ENCODE measurements around the gene GPHB5.
"Not testable (repeated sequence)": the region's sequence is repeated elsewhere in the genome, so short reads cannot be mapped to it uniquely, and the experiment has no call there.

The GPHB5 gene

DNA sequence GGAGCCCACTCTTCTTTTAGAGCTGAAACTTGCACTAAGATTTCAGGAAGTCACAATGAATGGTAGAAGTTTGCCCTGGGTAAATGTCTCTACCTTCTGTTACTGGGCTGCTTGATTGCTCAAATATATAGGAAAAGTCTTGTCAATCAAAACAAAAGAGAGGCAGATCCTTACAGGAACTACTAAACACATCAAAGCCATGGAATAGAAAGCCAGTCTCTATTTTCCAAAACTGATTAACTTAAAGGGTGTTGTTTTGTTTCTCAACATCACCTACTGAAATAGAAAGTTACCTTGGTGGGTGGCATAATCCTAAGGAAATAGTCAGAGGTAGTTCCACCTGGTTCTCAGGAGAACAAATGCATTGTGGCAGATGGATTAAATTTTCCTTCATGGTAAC lies at the start of gene GPHB5:
Gene GPHB5 (minus strand): TSS at position 101 of the 400 bp plus-strand sequence. CDS start 1,086 bp downstream, outside the sequence.
- no peak for DNase-seq (ENCODE audit: low read depth, low spot score)

- DNase-seq (ENCODE audit: low read depth, low spot score) = no peak
Measured at GRCh38 chr14:63367742-63368364, 49.1 kb upstream of the GPHB5 start.

GRCh38 chr14:63362389-63362819 lies 43.7 kb upstream of the GPHB5 start:
- DNase-seq (ENCODE audit: low read depth, low spot score) = no peak

DNA sequence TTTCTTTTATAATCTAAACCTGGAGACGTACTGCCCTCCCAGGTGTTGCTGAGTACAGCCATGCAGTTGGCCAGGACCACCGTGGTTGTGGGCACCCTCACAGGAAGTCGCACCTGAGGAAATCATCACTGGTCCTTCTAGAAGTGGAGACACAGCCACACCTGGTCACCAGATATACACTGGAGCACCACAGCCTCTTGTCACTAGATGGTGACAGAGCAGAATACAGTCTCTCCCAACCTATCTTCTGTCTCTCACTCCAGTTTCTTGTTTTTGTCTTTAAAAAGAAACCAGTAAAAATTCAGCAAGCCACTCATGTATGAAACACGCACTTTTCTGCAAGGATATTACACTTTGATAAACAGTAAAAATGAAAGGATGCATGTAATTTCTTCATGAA lies 43.1 kb upstream of the GPHB5 start:
- no peak for DNase-seq (ENCODE audit: low read depth, low spot score)

DNA sequence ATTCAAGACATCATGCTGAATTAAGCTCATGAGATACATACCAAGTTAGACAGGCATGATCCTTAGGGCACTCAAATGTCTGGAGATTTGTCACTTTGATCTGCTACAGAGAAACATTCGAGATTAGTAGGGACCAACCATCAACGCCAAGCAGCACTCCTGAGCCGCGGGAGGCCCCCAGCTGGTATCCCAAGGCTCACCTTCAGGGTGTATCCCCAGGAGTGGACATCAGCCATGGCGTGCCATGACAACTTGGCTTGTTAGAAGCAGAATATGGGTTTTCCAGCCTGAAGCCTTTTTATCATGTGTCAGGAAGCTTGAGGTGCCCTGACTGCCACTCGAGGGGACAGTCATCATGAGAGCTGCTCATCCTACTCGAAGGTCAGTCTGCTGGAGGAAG lies 39.1 kb upstream of the GPHB5 start:
- DNase-seq (ENCODE audit: low read depth, low spot score) = no peak

DNA sequence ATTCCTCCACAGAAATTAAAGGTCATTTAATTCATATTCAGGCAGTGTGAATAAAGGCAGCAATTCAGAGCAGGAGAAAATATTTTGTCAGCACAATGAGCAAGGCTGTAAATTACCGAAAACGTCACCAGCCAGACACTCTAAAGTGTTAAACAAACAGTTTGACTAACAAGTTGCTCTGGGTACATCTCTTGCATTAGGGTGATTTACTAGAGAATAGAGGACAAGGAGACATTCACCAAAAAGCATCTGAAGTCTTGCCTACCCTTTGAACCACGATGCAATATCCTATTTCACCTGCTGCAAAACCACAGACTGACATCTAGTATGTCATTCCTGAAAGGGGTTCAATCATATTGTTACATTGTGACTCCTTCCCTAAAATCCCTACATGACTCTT lies 27.1 kb upstream of the GPHB5 start:
- DNase-seq (ENCODE audit: low read depth, low spot score) = no peak

DNA sequence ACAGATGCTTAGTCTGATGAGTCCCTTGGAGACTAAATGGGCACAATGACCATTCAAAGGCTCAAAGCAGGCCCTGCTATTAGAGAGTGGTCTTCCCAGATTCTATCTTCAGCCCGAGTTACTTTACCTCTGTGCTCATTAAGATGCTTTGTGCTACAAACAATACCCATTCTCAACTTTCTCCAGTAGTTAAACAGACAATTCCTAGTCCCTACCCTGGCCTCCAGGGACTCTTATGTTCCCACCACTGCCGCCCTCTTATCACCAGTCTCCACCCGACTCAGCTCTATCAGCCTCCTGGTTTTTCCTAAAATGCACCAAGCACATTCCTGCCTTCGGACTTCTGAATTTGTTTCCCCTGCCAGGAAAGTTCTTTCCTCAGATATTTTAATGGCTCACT lies 25.6 kb upstream of the GPHB5 start:
- DNase-seq (ENCODE audit: low read depth, low spot score) = no peak

GRCh38 chr14:63343878-63344277 lies 25.1 kb upstream of the GPHB5 start:
- no peak for DNase-seq (ENCODE audit: low read depth, low spot score)

DNA sequence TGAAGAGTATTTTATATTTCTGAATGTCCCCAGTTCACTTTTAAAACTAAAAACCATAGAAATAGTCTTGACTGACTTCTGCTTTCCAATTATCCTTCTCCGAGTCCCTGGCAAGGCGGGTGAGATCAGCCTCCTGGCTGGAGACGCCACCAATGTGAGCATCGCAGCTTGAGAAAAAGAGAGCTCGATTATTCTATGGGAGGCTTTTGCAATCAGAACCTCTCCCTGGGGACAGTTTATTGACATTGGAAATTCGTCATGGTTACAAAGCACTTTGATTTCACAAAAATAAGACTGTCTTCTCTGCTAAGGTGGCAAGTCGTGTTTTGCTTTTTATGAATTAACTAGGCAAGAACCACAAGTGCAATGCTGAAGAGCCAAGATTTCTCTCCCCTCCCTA lies 23.6 kb upstream of the GPHB5 start:
- DNase-seq (ENCODE audit: low read depth, low spot score) = no peak

DNA sequence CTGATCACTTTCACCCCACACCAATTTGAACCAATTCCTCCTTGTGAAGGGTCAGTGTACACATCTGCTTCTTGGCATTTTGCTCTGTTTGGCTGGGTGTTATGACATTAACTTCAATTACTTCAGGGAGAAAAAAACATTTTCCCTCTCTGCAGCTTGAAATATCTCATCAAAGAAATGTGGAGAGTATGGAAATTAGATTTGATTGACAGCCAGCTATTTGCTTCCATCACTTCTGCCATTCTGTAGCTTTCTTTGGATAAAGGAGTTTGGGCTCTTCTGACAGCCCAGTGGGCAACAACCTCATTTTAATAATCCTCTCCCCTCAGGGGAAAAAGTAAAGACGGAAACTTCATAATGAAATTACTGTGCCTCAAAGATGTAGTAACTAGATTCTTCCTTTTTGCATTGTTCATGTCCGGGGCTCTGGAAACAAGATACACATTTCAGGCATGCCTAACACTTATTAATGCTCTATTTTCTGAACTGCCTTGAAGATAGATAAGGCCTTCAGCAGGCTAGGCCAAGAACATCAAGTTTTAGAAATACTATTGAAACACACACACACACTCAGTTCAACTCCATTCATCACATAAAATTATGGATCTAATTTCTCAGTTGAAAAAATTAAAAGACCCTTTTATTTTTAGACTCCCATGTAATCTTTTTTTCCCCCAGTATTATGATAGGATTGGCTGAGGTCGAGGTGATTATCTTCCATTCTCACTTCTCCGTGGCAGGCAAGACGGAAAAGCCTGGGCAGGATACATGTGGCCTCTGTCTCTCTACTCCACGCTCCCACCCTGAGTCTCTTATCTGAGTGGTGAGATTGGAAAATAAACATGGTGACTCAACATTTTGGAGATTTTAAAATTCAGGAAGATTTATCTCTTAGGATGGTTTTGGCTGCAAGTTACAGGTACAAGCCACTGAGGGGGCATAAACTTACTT lies 10.3 kb upstream of the GPHB5 start:
- no peak for DNase-seq (ENCODE audit: low read depth, low spot score)

- no peak for DNase-seq (ENCODE audit: low read depth, low spot score)
Measured at GRCh38 chr14:63326840-63327239, 8.1 kb upstream of the GPHB5 start.

GRCh38 chr14:63322897-63323573 lies 4.3 kb upstream of the GPHB5 start:
- no peak for DNase-seq (ENCODE audit: low read depth, low spot score)

- DNase-seq (ENCODE audit: low read depth, low spot score) = no peak
Measured at GRCh38 chr14:63322472-63322871, 3.7 kb upstream of the GPHB5 start.

GRCh38 chr14:63308723-63309317 lies 9.9 kb downstream of the GPHB5 start:
- no peak for DNase-seq (ENCODE audit: low read depth, low spot score)

GRCh38 chr14:63304429-63304828 lies 14.3 kb downstream of the GPHB5 start:
- DNase-seq (ENCODE audit: low read depth, low spot score) = not testable (repeated sequence)

DNA sequence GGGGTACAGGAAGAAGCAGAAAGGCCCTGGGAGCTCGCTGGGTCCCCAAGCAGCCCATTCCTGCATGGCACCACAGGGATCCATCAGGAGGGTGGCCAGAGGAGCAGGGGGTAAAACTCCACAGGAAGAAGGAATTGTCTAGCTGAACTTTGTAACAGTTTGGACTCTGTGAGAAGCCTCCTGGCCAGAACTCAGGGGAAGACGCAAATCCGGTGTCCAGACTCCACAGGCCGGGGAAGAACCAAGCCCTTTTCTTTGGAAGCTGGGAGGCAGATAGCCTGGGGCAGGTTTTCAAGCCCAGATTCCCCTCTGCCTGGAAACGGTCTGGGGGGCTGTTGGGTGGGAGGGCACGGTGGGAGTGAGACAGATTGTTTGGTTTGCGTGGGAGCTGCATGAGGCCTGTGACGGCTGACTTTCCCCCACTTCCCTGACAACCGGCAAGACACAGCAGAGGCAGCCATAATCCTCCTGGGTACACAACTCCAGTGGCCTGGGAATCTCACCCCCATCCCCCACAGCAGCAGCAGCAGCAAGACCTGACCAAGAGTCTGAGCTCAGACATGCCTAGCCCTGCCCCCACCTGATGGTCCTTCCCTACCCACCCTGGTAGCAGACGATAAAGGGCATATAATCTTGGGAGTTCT lies 16.7 kb downstream of the GPHB5 start:
- DNase-seq (ENCODE audit: low read depth, low spot score) = no peak

DNA sequence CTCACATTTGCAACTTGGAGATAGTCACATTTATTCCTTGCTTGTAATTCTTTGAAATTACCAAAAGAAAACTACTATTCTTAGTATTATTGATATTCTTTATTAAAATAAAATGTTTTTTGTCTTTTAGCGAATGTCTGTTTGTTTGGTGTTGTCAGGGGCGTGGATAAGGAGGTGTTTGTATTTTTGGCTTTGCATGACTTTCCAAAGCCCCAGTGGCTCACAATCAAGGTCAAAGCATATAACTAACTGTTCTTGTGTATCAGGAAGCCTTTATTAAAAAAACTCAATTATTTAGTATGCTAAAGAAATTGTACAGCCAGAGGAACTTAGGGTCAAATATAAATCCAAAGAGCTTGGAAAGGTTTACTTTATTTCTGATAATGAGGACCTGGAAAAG lies 17.9 kb downstream of the GPHB5 start:
- no peak for DNase-seq (ENCODE audit: low read depth, low spot score)

DNA sequence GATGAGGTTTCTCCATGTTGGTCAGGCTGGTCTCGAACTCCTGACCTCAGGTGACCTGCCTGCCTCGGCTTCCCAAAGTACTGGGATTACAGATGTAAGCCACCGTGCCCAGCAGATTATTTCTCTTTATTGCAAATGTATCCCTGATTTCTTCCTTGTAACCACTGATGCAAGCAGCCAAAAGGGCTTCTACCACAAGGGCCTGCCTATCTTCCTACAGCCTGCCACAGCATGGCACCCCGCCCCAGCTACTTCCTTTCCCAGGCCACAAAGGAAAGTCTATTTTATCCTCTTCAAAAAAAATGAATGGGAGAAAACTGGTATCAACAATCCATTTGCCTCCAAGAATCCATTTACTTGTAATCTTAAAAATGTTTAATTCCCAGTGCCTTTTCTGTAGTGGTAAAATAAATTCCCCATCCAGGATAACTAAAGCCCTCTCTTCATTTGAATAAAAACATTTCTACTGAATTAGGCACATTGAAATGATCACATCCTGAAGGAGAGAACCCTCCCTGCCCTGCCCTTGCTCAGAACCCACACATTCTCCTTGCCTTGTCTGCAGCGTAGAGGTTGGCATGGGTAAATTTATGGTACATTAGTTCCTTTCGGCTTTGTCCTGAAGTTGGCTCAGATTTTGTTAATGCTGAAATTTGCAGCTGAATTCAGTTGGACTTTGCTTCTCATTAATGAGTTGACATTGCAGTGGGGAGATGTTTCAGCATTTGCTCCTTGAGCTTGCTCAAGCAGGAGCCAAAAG lies 19.2 kb downstream of the GPHB5 start:
- DNase-seq (ENCODE audit: low read depth, low spot score) = no peak

DNA sequence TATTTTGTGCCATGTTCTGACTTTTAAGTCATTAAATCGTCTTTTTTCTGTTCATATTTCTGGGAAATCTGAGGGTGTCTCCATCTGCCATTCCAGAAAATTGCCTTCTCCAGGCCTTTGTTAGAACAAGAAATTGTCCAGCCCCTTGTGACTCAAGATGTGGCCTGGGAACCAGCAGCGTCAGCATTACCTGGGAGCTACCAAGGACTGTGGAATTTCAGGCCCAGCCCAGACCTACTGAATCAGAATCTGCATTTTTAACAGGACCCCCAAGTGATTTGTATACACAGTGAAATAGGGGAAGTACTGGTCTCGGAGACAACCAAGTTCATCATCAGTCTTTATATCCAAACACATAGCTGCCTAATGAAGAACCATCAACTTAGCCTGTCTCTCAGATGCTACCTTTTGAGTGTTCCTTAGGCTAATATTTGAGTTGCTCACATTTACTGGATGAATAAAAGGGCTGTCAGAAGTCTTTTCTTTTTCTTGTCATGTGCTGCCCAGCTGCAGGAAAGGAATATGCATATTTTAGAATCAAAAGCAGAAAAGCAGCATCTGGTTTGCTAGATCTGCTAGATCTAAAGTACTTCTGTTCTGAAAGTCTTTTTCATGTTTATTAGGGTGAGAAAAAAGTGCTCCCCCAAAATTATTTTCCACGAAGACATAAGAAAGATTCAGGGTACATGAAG lies 21.2 kb downstream of the GPHB5 start:
- DNase-seq (ENCODE audit: low read depth, low spot score) = no peak

- no peak for DNase-seq (ENCODE audit: low read depth, low spot score)
Measured at GRCh38 chr14:63296060-63296563, 22.6 kb downstream of the GPHB5 start.
